UCSD-AML1 (cell line): ENCODE measurements around the gene CDPF1.

Source experiments
- DNase-seq: peaks from one replicate; lab custom pipeline; 2025; ENCODE audit not compliant: unreplicated experiment; lab: John Stamatoyannopoulos, UW

CDPF1 gene

DNA sequence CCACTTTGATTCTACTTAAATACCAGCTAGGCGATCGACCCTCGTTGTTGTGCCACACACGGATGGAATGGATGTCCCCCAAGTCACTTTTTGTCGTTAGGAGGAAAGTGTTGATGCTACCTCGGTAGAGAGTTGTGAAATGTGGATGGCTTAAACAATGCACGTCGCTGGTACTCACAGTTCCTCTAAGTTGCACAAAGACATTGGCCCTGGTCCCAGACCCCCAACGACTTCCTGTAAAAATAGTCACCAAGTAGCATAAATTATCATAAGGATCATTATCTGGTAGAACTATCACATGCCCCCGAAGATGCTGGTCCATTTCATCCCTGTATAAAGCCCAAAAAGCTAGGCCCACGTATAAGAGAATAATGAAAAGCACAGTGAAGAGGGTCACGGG, 9.3 kb upstream of the CDPF1 start:
- no peak for DNase-seq

DNA sequence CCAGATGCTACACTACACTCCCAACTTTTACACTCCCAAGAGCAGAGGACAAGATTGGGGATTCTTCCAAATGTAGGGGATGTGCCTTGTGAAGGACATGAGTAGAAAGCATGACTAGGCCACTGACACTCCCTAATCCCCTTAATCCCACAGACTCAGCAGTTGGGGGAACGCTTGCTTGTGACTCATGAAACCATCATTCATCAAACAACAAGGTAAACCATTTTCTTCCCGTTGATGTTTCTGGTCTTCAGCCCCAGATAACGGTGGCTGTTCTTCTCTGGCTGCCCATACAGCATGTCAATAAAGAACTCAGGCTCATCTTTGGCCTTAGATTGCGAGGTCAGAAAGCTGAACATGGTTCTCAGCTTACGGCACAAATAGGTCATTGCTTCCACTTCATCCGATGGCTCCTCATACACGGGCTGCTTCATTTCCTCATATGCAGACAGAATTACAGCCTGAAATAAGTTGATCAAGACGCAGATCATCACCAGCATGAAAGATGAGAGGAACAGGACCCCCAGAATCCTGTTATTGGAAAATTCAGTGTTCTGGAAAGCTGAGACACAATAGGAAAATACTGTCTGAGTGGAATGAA, 6.4 kb upstream of the CDPF1 start:
- DNase-seq = no peak

GRCh38 chr22:46251816-46252380, 1.8 kb upstream of the CDPF1 start:
- no peak for DNase-seq

DNA sequence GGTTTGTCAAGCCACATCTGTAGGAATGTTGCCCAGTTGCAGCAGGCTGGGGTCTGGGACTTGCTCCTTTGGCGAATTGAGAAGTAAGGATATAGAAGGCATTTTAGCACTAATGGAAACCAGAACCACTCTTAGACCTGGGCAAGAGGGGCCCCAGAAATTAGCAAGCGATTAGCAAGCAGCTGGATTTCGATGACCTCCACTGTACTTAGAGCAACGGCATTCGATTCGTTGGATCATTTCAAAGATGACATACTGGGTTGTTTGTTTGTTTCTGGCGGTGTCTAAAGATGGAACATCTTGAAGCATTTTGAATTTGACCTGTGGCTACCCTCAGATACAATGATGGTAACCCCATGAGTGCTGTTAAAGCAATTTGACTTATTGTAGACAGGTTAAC, 1.2 kb upstream of the CDPF1 start:
- DNase-seq = no peak

GRCh38 chr22:46250783-46251125, 661 bp upstream of the CDPF1 start:
- no peak for DNase-seq

GRCh38 chr22:46247443-46247975, 2.6 kb downstream of the CDPF1 start:
- DNase-seq = no peak

GRCh38 chr22:46246178-46246577, 3.9 kb downstream of the CDPF1 start:
- no peak for DNase-seq

DNA sequence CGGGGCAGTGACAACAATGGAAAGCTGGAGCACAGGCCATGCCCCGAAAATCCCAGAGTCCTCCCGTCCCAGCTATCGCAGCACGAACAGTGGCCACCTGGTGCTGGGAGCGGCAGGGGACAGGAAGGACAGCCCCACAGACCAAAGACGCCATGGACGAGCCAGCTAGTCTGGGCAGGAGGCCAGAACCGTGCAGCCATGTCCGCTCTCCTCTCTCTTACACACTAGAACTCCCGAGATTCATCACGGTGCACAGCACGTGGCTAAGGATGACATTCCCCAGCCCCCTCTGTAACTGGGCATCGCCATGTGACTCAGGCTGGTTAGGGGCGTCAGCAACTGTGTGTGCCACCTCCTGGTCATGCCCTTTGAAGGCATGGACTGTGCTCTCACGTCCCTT, 4.6 kb downstream of the CDPF1 start:
- DNase-seq = no peak

GRCh38 chr22:46244771-46245170, 5.3 kb downstream of the CDPF1 start:
- no peak for DNase-seq

- no peak for DNase-seq
These were observed 8.0 kb downstream of the CDPF1 start for GRCh38 chr22:46242076-46242475.

DNA sequence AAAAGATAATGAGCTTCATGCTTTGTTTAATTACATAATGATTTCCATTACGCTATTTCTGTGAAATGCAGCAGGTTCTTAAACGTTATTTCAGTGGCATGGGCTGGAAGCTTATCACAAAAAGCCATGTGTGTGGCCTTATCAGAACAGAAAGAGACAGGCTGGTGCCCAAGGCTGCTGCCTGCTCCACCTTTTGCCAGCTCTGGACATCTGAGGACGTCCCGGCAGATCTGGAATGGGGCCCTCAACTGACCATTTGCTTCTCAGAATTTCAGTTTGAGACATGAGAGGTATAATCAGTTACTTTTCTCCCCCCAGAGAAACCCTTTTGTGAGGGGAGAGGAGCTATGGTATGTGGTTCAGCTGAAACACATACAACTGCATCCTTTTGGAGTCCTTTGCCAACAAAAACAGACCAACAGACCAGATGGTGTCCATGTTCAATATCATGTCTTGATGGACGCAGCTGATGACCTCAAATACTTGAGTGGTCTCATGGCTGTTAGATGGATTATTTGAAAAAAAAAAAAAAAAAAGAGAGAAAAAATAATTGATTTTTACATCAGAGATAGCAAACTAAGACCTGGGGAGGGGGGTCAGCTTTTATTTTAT, 8.6 kb downstream of the CDPF1 start:
- no peak for DNase-seq

GRCh38 chr22:46240907-46241306, 9.2 kb downstream of the CDPF1 start:
- no peak for DNase-seq

DNA sequence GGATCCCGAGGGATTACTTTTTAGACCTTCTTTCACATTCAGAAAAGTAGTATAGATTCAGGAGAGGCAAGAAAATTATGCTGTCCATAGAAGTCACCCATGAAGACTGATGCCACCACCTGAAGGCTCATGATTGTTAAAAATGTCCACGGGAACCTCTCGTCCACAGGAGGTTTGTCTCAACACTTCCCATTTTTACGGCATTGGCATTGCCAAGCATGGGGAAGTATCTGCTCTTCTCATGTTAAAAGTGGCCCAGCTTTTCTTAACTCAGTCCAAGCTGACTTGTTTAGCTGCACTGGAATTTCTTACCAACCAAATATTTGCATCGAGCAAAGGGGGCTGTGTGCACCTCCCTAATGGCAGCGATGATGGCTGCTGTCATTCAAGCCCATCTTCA, 9.6 kb downstream of the CDPF1 start:
- no peak for DNase-seq

DNA sequence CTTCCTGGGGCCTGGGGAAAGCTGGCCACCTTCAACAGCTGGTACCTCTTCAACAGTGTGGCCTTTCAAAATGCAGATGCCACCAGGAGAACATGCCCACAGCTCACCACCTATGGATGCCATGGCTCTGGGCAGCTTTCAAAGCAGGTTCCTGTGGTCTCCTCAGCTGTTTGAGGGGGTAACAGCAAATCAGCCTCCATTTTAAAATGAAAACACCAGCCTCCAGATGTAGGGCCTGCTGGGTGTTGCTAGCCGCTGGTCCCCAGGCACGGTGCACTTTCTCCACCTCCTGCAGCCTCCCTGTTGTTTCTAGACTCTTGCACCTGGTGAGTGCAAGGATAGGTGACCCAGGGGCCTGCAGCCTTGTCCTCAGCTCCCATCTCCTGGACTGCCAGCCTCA, 10.0 kb downstream of the CDPF1 start:
- DNase-seq = no peak

DNA sequence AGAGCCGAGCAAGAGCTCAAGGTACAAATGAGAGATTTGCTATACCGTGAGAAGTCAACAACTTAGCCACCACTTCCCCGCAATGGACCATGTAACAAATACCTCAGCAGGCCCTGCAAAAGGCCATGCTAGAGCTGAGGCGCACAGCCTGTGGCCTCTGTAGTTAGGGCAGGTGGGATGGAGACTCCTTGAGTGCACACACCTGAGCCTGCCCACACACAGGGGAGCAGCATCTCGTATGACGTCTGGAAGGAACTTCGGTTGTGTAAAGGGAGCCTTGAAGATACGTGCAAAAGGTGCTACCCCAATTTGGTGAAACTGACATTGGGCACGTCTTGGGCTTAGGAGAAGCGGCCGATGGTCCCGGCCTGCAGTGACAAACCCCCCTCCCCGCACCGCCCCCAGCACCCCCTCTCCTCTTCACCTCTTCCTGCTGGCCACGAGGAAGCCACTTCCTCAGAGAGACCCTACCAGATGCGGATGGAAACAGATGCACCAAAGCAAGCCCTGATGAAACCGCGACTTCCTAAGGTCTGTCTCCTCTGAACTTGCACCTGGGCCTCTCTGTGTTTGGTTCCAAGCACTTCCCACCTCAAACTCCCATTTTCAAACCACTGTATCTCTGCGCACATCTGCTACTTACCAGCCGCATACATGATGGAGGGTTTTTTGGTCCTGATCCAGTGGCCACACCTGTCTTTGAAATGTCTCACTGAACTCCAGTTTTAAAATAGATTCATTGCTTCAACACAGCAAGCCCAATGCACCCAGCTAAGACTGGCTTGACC, 10.6 kb downstream of the CDPF1 start:
- DNase-seq = no peak

DNA sequence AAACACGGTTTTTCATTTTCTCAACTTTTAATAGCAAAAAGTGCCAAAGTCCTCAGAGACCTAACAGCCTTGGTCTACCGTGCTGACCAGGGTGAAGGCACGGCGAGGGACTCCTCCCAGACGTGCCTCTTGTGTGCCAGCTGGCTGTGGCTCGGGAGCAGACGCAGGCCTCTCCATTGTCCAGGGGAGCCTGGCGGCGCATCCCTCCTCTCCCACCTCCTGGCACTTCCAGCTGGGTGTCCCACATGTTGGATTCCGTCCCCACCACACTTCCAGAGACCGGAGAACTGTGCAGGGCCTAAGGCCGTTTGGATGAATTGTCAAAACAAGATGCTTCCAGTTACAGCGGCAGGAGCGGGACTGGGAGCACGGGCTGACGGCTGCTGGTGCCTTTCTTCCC, 11.6 kb downstream of the CDPF1 start:
- no peak for DNase-seq

- DNase-seq = no peak
These were observed 12.5 kb downstream of the CDPF1 start for GRCh38 chr22:46237453-46238124.

- no peak for DNase-seq
These were observed 15.1 kb downstream of the CDPF1 start for GRCh38 chr22:46234969-46235368.

GRCh38 chr22:46233231-46233630, 16.9 kb downstream of the CDPF1 start:
- DNase-seq = peak; percentile 36

- DNase-seq = no peak
These were observed 19.7 kb downstream of the CDPF1 start for GRCh38 chr22:46230262-46230901.

- DNase-seq = no peak
These were observed 20.4 kb downstream of the CDPF1 start for GRCh38 chr22:46229701-46230100.
